Measurements from ENCODE around the gene MBD3L5.

DNA sequence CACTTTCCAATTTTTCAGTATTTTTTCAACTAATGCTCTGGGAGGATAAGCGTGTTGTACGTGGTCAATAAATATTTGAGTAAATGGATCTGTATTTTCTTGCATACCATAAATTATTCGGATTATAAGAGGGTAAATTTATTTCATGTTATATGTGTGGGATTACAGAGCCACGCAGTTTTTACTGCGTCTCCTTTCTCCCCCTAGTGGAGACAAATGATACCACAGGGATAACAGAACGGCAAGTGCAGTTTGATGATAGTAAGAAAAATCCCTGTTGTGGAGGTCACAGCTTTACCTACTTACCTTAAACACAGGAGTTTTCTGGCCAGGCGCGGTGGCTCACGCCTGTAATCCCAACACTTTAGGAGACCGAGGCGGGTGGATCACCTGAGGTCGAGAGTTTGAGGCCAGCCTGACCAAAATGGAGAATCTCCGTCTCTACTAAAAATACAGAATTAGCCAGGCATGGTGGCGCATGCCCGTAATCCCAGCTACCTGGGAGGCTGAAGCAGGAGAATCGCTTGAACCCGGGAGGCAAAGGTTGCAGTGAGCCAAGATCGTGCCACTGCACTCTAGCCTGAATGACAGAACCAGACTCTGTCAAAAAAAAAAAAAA, 26.0 kb upstream of the MBD3L5 start:
- TF ChIP-seq, protein P1, sequence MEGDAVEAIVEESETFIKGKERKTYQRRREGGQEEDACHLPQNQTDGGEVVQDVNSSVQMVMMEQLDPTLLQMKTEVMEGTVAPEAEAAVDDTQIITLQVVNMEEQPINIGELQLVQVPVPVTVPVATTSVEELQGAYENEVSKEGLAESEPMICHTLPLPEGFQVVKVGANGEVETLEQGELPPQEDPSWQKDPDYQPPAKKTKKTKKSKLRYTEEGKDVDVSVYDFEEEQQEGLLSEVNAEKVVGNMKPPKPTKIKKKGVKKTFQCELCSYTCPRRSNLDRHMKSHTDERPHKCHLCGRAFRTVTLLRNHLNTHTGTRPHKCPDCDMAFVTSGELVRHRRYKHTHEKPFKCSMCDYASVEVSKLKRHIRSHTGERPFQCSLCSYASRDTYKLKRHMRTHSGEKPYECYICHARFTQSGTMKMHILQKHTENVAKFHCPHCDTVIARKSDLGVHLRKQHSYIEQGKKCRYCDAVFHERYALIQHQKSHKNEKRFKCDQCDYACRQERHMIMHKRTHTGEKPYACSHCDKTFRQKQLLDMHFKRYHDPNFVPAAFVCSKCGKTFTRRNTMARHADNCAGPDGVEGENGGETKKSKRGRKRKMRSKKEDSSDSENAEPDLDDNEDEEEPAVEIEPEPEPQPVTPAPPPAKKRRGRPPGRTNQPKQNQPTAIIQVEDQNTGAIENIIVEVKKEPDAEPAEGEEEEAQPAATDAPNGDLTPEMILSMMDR (IDR thresholded peaks at IDR 0.05; ENCODE audit: poor library complexity) = peak; percentile 64
- TF ChIP-seq EZH2 (IDR thresholded peaks at IDR 0.05; ENCODE audit: borderline replicate concordance) (no peak), EZH2phosphoT487 (IDR thresholded peaks at IDR 0.05; ENCODE audit: low read depth, severe bottlenecking, unreplicated experiment) (no peak)
